Effector memory CD8-positive, alpha-beta T cell (primary cell): ENCODE data around the gene UGT1A5.

ENCODE experiments used
- ATAC-seq: fragments of 150-1000 bp; cut with Tn5 transposase; replicated peaks from 2 replicates; pipeline ENCODE4 v1.10.0; 2021; ENCODE audit warnings: mild to moderate bottlenecking, moderate library complexity
- DNase-seq, 3 experiments: peaks; one replicate each; pipeline ENCODE4 v3.0.0; 2021
- H3K27ac Mint-ChIP-seq, 2 donors: one replicate each; pipeline ENCODE4 v1.8.0; 2022; ENCODE audit warnings: mild to moderate bottlenecking in 2 of 2, mixed read lengths in 2 of 2, moderate library complexity in 2 of 2
- H3K27me3 Mint-ChIP-seq, 2 donors: one replicate each; pipeline ENCODE4 v1.8.0; 2022; ENCODE audit warnings: mixed read lengths in 2 of 2
- H3K36me3 Mint-ChIP-seq: one replicate; pipeline ENCODE4 v1.8.0; 2022; ENCODE audit warnings: mild to moderate bottlenecking, moderate library complexity, mixed read lengths; ENCODE audit not compliant: insufficient read depth
- H3K4me1 Mint-ChIP-seq, 2 donors: one replicate each; pipeline ENCODE4 v1.8.0; 2022; ENCODE audit warnings: low read depth in 2 of 2, mixed read lengths in 2 of 2
- H3K4me3 Mint-ChIP-seq, 2 donors: one replicate each; pipeline ENCODE4 v1.8.0; 2022; ENCODE audit warnings: mild to moderate bottlenecking in 2 of 2, mixed read lengths in 2 of 2, moderate library complexity in 2 of 2
- H3K9me3 Mint-ChIP-seq, 2 donors: one replicate each; pipeline ENCODE4 v1.8.0; 2022; ENCODE audit warnings: mixed read lengths in 2 of 2

UGT1A5 gene

GRCh38 chr2:233791883-233792329 lies 79.2 kb downstream of the UGT1A5 start:
- Mint-ChIP-seq H3K4me3 (no peak overlapping the region), H3K9me3 (no peaks in the 10 kb centered on the region), H3K27me3 (peaks cover 15 to 54% of the 10 kb centered on the region in 2 donors), H3K36me3 (no peaks in the 10 kb centered on the region), H3K4me1 (no peaks in the 10 kb centered on the region), H3K27ac (peak overlapping the region in 1 of 2 donors; percentile 23)
- no peak for ATAC-seq
- no peak for DNase-seq

GRCh38 chr2:233792720-233793119 lies 80.0 kb downstream of the UGT1A5 start:
- H3K27ac Mint-ChIP-seq = no peak overlapping the region
- no peaks in the 10 kb centered on the region for H3K4me1 Mint-ChIP-seq
- H3K27me3 Mint-ChIP-seq = peaks cover 15 to 54% of the 10 kb centered on the region in 2 donors
- DNase-seq = no peak
- no peaks in the 10 kb centered on the region for H3K36me3 Mint-ChIP-seq
- ATAC-seq = no peak
- H3K4me3 Mint-ChIP-seq = no peak overlapping the region
- H3K9me3 Mint-ChIP-seq = no peaks in the 10 kb centered on the region

GRCh38 chr2:233793465-233794127 lies 80.9 kb downstream of the UGT1A5 start:
- ATAC-seq (no peak), DNase-seq (no peak)
- H3K27me3 Mint-ChIP-seq = peaks cover 20 to 61% of the 10 kb centered on the region in 2 donors
- no peak overlapping the region for H3K4me3 Mint-ChIP-seq
- H3K4me1 Mint-ChIP-seq = no peaks in the 10 kb centered on the region
- H3K27ac Mint-ChIP-seq = no peak overlapping the region
- no peaks in the 10 kb centered on the region for H3K36me3 Mint-ChIP-seq
- no peaks in the 10 kb centered on the region for H3K9me3 Mint-ChIP-seq

- no peak for DNase-seq
- H3K36me3 Mint-ChIP-seq = no peaks in the 10 kb centered on the region
- no peaks in the 10 kb centered on the region for H3K9me3 Mint-ChIP-seq
- no peak for ATAC-seq
- H3K27me3 Mint-ChIP-seq = peaks cover 24 to 61% of the 10 kb centered on the region in 2 donors
- no peak overlapping the region for H3K4me3 Mint-ChIP-seq
- no peaks in the 10 kb centered on the region for H3K4me1 Mint-ChIP-seq
- no peak overlapping the region for H3K27ac Mint-ChIP-seq
These were observed 81.5 kb downstream of the UGT1A5 start for GRCh38 chr2:233794128-233794658.

GRCh38 chr2:233795735-233796171 lies 83.0 kb downstream of the UGT1A5 start:
- Mint-ChIP-seq H3K36me3 (no peaks in the 10 kb centered on the region), H3K9me3 (no peaks in the 10 kb centered on the region), H3K27me3 (peaks cover 27 to 51% of the 10 kb centered on the region in 2 donors), H3K27ac (no peak overlapping the region), H3K4me3 (no peak overlapping the region), H3K4me1 (no peaks in the 10 kb centered on the region)
- DNase-seq (no peak), ATAC-seq (no peak)

GRCh38 chr2:233796254-233796653 lies 83.5 kb downstream of the UGT1A5 start:
- H3K4me3 Mint-ChIP-seq = no peak overlapping the region
- no peaks in the 10 kb centered on the region for H3K36me3 Mint-ChIP-seq
- DNase-seq (no peak), ATAC-seq (no peak)
- no peak overlapping the region for H3K27ac Mint-ChIP-seq
- H3K4me1 Mint-ChIP-seq = peaks cover 0 to 3% of the 10 kb centered on the region in 2 donors
- H3K27me3 Mint-ChIP-seq = peaks cover 22 to 46% of the 10 kb centered on the region in 2 donors
- H3K9me3 Mint-ChIP-seq = no peaks in the 10 kb centered on the region

- Mint-ChIP-seq H3K4me1 (peaks cover 0 to 4% of the 10 kb centered on the region in 2 donors), H3K27ac (no peak overlapping the region), H3K4me3 (no peak overlapping the region), H3K9me3 (no peaks in the 10 kb centered on the region), H3K27me3 (peaks cover 21 to 50% of the 10 kb centered on the region in 2 donors), H3K36me3 (no peaks in the 10 kb centered on the region)
- DNase-seq (no peak), ATAC-seq (no peak)
These were observed 85.8 kb downstream of the UGT1A5 start for GRCh38 chr2:233798335-233799086.

- no peak for DNase-seq
- Mint-ChIP-seq H3K4me3 (no peak overlapping the region), H3K9me3 (no peaks in the 10 kb centered on the region), H3K27me3 (peaks cover 27 to 50% of the 10 kb centered on the region in 2 donors), H3K27ac (no peak overlapping the region), H3K36me3 (no peaks in the 10 kb centered on the region), H3K4me1 (peaks cover 0 to 4% of the 10 kb centered on the region in 2 donors)
- no peak for ATAC-seq
These were observed 86.5 kb downstream of the UGT1A5 start for GRCh38 chr2:233799087-233799665.

- no peak overlapping the region for H3K27ac Mint-ChIP-seq
- ATAC-seq (no peak), DNase-seq (no peak)
- H3K36me3 Mint-ChIP-seq = no peaks in the 10 kb centered on the region
- peaks cover 32 to 50% of the 10 kb centered on the region in 2 donors for H3K27me3 Mint-ChIP-seq
- H3K4me3 Mint-ChIP-seq = no peak overlapping the region
- no peaks in the 10 kb centered on the region for H3K9me3 Mint-ChIP-seq
- H3K4me1 Mint-ChIP-seq = peaks cover 0 to 4% of the 10 kb centered on the region in 2 donors
These were observed 87.0 kb downstream of the UGT1A5 start for GRCh38 chr2:233799716-233800115.

- Mint-ChIP-seq H3K4me3 (no peak overlapping the region), H3K9me3 (no peaks in the 10 kb centered on the region), H3K27ac (no peak overlapping the region), H3K27me3 (peaks cover 37 to 55% of the 10 kb centered on the region in 2 donors), H3K36me3 (no peaks in the 10 kb centered on the region), H3K4me1 (peaks cover 0 to 4% of the 10 kb centered on the region in 2 donors)
- ATAC-seq (no peak), DNase-seq (no peak)
These were observed 87.5 kb downstream of the UGT1A5 start for GRCh38 chr2:233800208-233800607.

- DNase-seq (no peak), ATAC-seq (peak; percentile 63)
- Mint-ChIP-seq H3K9me3 (no peaks in the 10 kb centered on the region), H3K27me3 (peaks cover 39 to 56% of the 10 kb centered on the region in 2 donors), H3K4me1 (peaks cover 0 to 4% of the 10 kb centered on the region in 2 donors), H3K27ac (no peak overlapping the region), H3K36me3 (no peaks in the 10 kb centered on the region), H3K4me3 (no peak overlapping the region)
These were observed 88.8 kb downstream of the UGT1A5 start for GRCh38 chr2:233801357-233802131.

- Mint-ChIP-seq H3K4me1 (peaks cover 0 to 4% of the 10 kb centered on the region in 2 donors), H3K27ac (no peak overlapping the region), H3K4me3 (no peak overlapping the region), H3K9me3 (no peaks in the 10 kb centered on the region), H3K36me3 (no peaks in the 10 kb centered on the region), H3K27me3 (peaks cover 39 to 56% of the 10 kb centered on the region in 2 donors)
- ATAC-seq (no peak), DNase-seq (no peak)
These were observed 89.6 kb downstream of the UGT1A5 start for GRCh38 chr2:233802132-233802815.
